ENCODE results near the gene ATG2B.

DNA sequence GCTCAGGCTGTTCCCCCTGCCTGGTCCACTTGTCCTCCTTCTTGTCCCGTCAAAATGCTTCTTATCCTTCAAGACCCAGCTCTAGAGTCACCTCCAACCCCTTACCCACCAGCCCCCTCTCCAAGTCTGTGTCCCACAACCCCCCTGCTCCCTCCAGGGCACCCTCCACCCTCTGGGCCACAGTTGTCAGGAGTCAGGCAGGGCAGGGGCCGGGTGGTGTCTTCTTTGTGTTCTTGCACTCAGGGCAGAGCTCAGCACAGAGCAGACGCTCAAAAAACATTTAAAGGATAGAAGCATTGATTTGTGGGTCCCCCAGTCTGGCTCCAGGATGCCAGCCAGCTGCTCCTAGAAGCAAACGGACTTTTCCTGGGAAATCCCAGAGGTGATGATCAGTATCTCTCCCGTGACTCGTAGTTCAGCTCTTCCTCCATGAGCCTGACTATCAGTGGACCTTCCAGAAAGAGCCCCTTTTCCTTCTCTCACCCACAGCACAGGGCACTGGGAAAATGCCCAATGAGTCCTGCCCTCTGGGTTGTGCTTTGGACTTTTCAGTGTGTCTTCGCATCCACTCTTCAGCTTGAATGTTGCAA is 124.4 kb downstream of the ATG2B start:
- no peak for TF ChIP-seq CTCF (conservative IDR thresholded peaks at IDR 0.05; ENCODE audit: low read depth, low read length)
- no peak for TF ChIP-seq EZH2 (IDR thresholded peaks at IDR 0.05; ENCODE audit: low read length, unreplicated experiment)
